Measurements from ENCODE around the gene LTB4R2.

- no peak for TF ChIP-seq CTCF (IDR thresholded peaks at IDR 0.05)
- no peak for TF ChIP-seq EZH2 (IDR thresholded peaks at IDR 0.05)
Observed at GRCh38 chr14:24323341-24323740, 13.4 kb downstream of the LTB4R2 start.
